ENCODE data around the gene PKIB.

- TF ChIP-seq CTCF (optimal IDR thresholded peaks at IDR 0.05 in 1 of 3, IDR thresholded peaks at IDR 0.05 in 1 of 3, conservative IDR thresholded peaks at IDR 0.05 in 1 of 3; ENCODE audit: extremely low read depth in 1 of 3, insufficient read depth in 2 of 3, low read length in 3 of 3), result no peak
- no peak for TF ChIP-seq EZH2 (IDR thresholded peaks at IDR 0.05; ENCODE audit: low read length)
Measured at GRCh38 chr6:122652431-122652830, 42.2 kb downstream of the PKIB start.
